ENCODE results near the gene EFCAB14. TPM values are rescaled to one million over a fixed set of nuclear protein-coding genes. Genes with fewer than 3 reads are reported as not detected.
"Not testable (repeated sequence)": the region's sequence is repeated elsewhere in the genome, so short reads cannot be mapped to it uniquely, and the experiment has no call there.

Gene EFCAB14
- total RNA-seq, 1 donor from 2014 or later: 64.6 TPM

GRCh38 chr1:46653405-46653958 is 65.4 kb downstream of the EFCAB14 start:
- no peaks in the 10 kb centered on the region for H3K9me3 Mint-ChIP-seq
- no peak for TF ChIP-seq CTCF (conservative IDR thresholded peaks at IDR 0.05)
- peak overlapping the region; percentile 96 for H3K27ac Mint-ChIP-seq
- H3K4me3 Mint-ChIP-seq: no peak overlapping the region
- DNase-seq (ENCODE audit: extremely low spot score, unreplicated experiment): no peak
- H3K36me3 Mint-ChIP-seq: peaks cover 46% of the 10 kb centered on the region
- H3K27me3 Mint-ChIP-seq: no peaks in the 10 kb centered on the region
- H3K4me1 Mint-ChIP-seq (ENCODE audit: unreplicated experiment): no peaks in the 10 kb centered on the region

- Mint-ChIP-seq H3K9me3 (no peaks in the 10 kb centered on the region), H3K27me3 (no peaks in the 10 kb centered on the region), H3K36me3 (peaks cover 43% of the 10 kb centered on the region), H3K4me3 (peak overlapping the region; percentile 78), H3K27ac (peak overlapping the region; percentile 96), H3K4me1 (ENCODE audit: unreplicated experiment) (no peaks in the 10 kb centered on the region)
- no peak for TF ChIP-seq CTCF (conservative IDR thresholded peaks at IDR 0.05)
- DNase-seq (ENCODE audit: extremely low spot score, unreplicated experiment): no peak
These were observed 66.4 kb downstream of the EFCAB14 start for GRCh38 chr1:46652321-46653100.

GRCh38 chr1:46651152-46651551 is 67.8 kb downstream of the EFCAB14 start:
- not testable (repeated sequence) for H3K9me3 Mint-ChIP-seq; H3K4me1 Mint-ChIP-seq (ENCODE audit: unreplicated experiment); H3K4me3 Mint-ChIP-seq; H3K27ac Mint-ChIP-seq; H3K27me3 Mint-ChIP-seq; DNase-seq (ENCODE audit: extremely low spot score, unreplicated experiment)
- H3K36me3 Mint-ChIP-seq: peaks cover 53% of the 10 kb centered on the region

GRCh38 chr1:46650491-46650890 is 68.4 kb downstream of the EFCAB14 start:
- Mint-ChIP-seq H3K27me3 (no peaks in the 10 kb centered on the region), H3K36me3 (peaks cover 47% of the 10 kb centered on the region), H3K4me1 (ENCODE audit: unreplicated experiment) (no peaks in the 10 kb centered on the region), H3K4me3 (no peak overlapping the region), H3K9me3 (no peaks in the 10 kb centered on the region), H3K27ac (no peak overlapping the region)
- no peak for DNase-seq (ENCODE audit: extremely low spot score, unreplicated experiment)
- TF ChIP-seq CTCF (conservative IDR thresholded peaks at IDR 0.05): no peak

- no peak for DNase-seq (ENCODE audit: extremely low spot score, unreplicated experiment)
- H3K9me3 Mint-ChIP-seq: no peaks in the 10 kb centered on the region
- no peak for TF ChIP-seq CTCF (conservative IDR thresholded peaks at IDR 0.05)
- no peaks in the 10 kb centered on the region for H3K4me1 Mint-ChIP-seq (ENCODE audit: unreplicated experiment)
- no peak overlapping the region for H3K27ac Mint-ChIP-seq
- H3K4me3 Mint-ChIP-seq: no peak overlapping the region
- no peaks in the 10 kb centered on the region for H3K27me3 Mint-ChIP-seq
- peaks cover 46% of the 10 kb centered on the region for H3K36me3 Mint-ChIP-seq
These were observed 69.2 kb downstream of the EFCAB14 start for GRCh38 chr1:46649764-46650163.

GRCh38 chr1:46647611-46648010 is 71.3 kb downstream of the EFCAB14 start:
- no peaks in the 10 kb centered on the region for H3K27me3 Mint-ChIP-seq
- peaks cover 44% of the 10 kb centered on the region for H3K36me3 Mint-ChIP-seq

More at GRCh38 chr1:46647611-46648010, 71.3 kb downstream of the EFCAB14 start:
- H3K27ac Mint-ChIP-seq: no peak overlapping the region
- H3K4me3 Mint-ChIP-seq: no peak overlapping the region
- no peaks in the 10 kb centered on the region for H3K9me3 Mint-ChIP-seq
- DNase-seq (ENCODE audit: extremely low spot score, unreplicated experiment): no peak
- TF ChIP-seq CTCF (conservative IDR thresholded peaks at IDR 0.05): no peak
- peaks cover 6% of the 10 kb centered on the region for H3K4me1 Mint-ChIP-seq (ENCODE audit: unreplicated experiment)

All from type B pancreatic cell (in vitro differentiated cells).